Uterus (tissue), 2 donors: Measurements from ENCODE around the gene PTPRR.

ENCODE experiments used
- CTCF ChIP-seq, 4 experiments: fragments of 200-600 bp in 2 of 4; fragments of 450-650 bp in 2 of 4; sonication (generic) in 2 of 4; IDR thresholded peaks; one replicate each; pipeline ENCODE4 v1.5.1; 2016 to 2019; ENCODE audit warnings: antibody characterized with exemption in 4 of 4, mild to moderate bottlenecking in 2 of 4, moderate library complexity in 1 of 4
- POLR2A ChIP-seq, 2 donors: fragments of 450-650 bp; IDR thresholded peaks; one replicate each; pipeline ENCODE4 v1.6.1; 2016; ENCODE audit warnings: antibody characterized with exemption in 2 of 2, mild to moderate bottlenecking in 1 of 2, moderate library complexity in 1 of 2

GRCh38 chr12:70927356-70927755 is 6.8 kb upstream of the PTPRR start:
- TF ChIP-seq CTCF (IDR thresholded peaks at IDR 0.05), result no peak
- no peak for TF ChIP-seq POLR2A (IDR thresholded peaks at IDR 0.05)
